Measurements from ENCODE around the gene F11. TPM values are rescaled to one million over a fixed set of nuclear protein-coding genes. Genes with fewer than 3 reads are reported as not detected.
"Not testable (repeated sequence)": the region's sequence is repeated elsewhere in the genome, so short reads cannot be mapped to it uniquely, and the experiment has no call there.

F11 gene
- total RNA-seq, 1 experiment from 2014 or later, result 1.6 TPM

DNA sequence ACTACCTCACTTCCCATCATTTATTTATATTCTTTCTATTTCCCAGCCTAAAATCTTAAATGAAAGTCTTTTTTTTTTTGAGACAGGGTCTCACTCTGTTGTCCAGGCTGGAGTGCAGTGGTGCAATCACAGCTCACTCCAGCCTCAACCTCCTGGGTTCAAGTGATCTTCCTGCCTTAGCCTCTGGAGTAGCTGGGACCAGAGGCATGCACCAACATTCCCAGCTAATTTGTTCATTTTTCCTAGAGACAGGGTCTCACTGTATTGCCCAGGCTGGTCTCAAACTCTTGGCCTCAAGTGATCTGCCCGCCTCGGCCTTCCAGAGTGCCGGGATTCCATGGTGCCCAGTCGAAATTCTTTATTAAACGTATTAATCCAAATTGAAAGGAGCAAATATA, 7.4 kb downstream of the F11 start:
- H3K4me1 Mint-ChIP-seq; CTCF ChIA-PET; ATAC-seq; DNase-seq (ENCODE audit: low spot score); H3K36me3 Mint-ChIP-seq; H3K27me3 Mint-ChIP-seq (ENCODE audit: low read depth); H3K4me3 Mint-ChIP-seq; H3K27ac Mint-ChIP-seq; H3K9me3 Mint-ChIP-seq: not testable (repeated sequence)
- peak; percentile 98 for TF ChIP-seq ZNF121 (CRISPR knock-in tag; IDR thresholded peaks at IDR 0.05)
- POLR2A ChIA-PET, result interaction anchor here (0.7 kb wide), 1 partner anchor 33 kb away, joined by 3 read pairs; no protein-coding TSS in a partner anchor

DNA sequence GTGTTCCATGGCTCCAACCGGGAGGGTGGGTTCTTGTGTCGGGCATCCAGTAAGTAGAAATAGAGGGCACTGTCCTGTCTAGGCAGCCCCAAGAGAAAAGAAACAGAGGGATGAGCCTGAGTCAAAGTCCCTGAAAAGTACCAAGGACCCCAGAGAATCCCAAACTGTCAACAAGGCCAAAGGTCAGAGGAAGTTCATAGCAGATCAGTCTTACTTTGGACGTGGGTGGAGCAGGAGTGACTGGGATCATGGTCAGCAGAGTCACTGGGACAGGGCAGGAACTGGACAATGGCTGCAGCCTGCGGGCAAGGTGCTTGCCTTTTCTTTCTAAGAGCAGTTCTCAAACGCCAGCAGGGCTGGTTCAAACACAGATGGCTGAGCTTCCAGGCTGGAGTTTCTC, 17.3 kb downstream of the F11 start:
- ATAC-seq (no peak), DNase-seq (ENCODE audit: low spot score) (no peak)
- H3K27ac Mint-ChIP-seq, result no peak overlapping the region
- no peaks in the 10 kb centered on the region for H3K9me3 Mint-ChIP-seq
- peaks cover 9% of the 10 kb centered on the region; the same call in 1 of the 2 replicates for H3K4me1 Mint-ChIP-seq
- ChIA-PET CTCF (interaction anchor here (0.5 kb wide), 1 partner anchor 218 kb away, joined by 4 read pairs; no protein-coding TSS in a partner anchor), POLR2A (no interaction called here)
- H3K27me3 Mint-ChIP-seq (ENCODE audit: low read depth), result no peaks in the 10 kb centered on the region
- TF ChIP-seq, protein P1, sequence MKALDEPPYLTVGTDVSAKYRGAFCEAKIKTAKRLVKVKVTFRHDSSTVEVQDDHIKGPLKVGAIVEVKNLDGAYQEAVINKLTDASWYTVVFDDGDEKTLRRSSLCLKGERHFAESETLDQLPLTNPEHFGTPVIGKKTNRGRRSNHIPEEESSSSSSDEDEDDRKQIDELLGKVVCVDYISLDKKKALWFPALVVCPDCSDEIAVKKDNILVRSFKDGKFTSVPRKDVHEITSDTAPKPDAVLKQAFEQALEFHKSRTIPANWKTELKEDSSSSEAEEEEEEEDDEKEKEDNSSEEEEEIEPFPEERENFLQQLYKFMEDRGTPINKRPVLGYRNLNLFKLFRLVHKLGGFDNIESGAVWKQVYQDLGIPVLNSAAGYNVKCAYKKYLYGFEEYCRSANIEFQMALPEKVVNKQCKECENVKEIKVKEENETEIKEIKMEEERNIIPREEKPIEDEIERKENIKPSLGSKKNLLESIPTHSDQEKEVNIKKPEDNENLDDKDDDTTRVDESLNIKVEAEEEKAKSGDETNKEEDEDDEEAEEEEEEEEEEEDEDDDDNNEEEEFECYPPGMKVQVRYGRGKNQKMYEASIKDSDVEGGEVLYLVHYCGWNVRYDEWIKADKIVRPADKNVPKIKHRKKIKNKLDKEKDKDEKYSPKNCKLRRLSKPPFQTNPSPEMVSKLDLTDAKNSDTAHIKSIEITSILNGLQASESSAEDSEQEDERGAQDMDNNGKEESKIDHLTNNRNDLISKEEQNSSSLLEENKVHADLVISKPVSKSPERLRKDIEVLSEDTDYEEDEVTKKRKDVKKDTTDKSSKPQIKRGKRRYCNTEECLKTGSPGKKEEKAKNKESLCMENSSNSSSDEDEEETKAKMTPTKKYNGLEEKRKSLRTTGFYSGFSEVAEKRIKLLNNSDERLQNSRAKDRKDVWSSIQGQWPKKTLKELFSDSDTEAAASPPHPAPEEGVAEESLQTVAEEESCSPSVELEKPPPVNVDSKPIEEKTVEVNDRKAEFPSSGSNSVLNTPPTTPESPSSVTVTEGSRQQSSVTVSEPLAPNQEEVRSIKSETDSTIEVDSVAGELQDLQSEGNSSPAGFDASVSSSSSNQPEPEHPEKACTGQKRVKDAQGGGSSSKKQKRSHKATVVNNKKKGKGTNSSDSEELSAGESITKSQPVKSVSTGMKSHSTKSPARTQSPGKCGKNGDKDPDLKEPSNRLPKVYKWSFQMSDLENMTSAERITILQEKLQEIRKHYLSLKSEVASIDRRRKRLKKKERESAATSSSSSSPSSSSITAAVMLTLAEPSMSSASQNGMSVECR (CRISPR knock-in tag; IDR thresholded peaks at IDR 0.05; ENCODE audit: borderline replicate concordance), result no peak
- TF ChIP-seq, protein P2, sequence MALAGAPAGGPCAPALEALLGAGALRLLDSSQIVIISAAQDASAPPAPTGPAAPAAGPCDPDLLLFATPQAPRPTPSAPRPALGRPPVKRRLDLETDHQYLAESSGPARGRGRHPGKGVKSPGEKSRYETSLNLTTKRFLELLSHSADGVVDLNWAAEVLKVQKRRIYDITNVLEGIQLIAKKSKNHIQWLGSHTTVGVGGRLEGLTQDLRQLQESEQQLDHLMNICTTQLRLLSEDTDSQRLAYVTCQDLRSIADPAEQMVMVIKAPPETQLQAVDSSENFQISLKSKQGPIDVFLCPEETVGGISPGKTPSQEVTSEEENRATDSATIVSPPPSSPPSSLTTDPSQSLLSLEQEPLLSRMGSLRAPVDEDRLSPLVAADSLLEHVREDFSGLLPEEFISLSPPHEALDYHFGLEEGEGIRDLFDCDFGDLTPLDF (CRISPR knock-in tag; IDR thresholded peaks at IDR 0.05), result no peak
- TF ChIP-seq SMAD3 (CRISPR knock-in tag; IDR thresholded peaks at IDR 0.05; ENCODE audit: borderline replicate concordance), result no peak
- TF ChIP-seq ZNF121 (CRISPR knock-in tag; IDR thresholded peaks at IDR 0.05), result no peak
- no peak for TF ChIP-seq ZNF396 (CRISPR knock-in tag; IDR thresholded peaks at IDR 0.05; ENCODE audit: borderline replicate concordance)
- TF ChIP-seq GABPB1 (CRISPR knock-in tag; IDR thresholded peaks at IDR 0.05), result no peak
- TF ChIP-seq, protein P3, sequence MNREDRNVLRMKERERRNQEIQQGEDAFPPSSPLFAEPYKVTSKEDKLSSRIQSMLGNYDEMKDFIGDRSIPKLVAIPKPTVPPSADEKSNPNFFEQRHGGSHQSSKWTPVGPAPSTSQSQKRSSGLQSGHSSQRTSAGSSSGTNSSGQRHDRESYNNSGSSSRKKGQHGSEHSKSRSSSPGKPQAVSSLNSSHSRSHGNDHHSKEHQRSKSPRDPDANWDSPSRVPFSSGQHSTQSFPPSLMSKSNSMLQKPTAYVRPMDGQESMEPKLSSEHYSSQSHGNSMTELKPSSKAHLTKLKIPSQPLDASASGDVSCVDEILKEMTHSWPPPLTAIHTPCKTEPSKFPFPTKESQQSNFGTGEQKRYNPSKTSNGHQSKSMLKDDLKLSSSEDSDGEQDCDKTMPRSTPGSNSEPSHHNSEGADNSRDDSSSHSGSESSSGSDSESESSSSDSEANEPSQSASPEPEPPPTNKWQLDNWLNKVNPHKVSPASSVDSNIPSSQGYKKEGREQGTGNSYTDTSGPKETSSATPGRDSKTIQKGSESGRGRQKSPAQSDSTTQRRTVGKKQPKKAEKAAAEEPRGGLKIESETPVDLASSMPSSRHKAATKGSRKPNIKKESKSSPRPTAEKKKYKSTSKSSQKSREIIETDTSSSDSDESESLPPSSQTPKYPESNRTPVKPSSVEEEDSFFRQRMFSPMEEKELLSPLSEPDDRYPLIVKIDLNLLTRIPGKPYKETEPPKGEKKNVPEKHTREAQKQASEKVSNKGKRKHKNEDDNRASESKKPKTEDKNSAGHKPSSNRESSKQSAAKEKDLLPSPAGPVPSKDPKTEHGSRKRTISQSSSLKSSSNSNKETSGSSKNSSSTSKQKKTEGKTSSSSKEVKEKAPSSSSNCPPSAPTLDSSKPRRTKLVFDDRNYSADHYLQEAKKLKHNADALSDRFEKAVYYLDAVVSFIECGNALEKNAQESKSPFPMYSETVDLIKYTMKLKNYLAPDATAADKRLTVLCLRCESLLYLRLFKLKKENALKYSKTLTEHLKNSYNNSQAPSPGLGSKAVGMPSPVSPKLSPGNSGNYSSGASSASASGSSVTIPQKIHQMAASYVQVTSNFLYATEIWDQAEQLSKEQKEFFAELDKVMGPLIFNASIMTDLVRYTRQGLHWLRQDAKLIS (CRISPR knock-in tag; IDR thresholded peaks at IDR 0.05; ENCODE audit: borderline replicate concordance), result no peak
- TF ChIP-seq, protein P4, sequence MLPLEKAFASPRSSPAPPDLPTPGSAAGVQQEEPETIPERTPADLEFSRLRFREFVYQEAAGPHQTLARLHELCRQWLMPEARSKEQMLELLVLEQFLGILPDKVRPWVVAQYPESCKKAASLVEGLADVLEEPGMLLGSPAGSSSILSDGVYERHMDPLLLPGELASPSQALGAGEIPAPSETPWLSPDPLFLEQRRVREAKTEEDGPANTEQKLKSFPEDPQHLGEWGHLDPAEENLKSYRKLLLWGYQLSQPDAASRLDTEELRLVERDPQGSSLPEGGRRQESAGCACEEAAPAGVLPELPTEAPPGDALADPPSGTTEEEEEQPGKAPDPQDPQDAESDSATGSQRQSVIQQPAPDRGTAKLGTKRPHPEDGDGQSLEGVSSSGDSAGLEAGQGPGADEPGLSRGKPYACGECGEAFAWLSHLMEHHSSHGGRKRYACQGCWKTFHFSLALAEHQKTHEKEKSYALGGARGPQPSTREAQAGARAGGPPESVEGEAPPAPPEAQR (CRISPR knock-in tag; IDR thresholded peaks at IDR 0.05), result no peak
- no peak for TF ChIP-seq ZNF671 (CRISPR knock-in tag; IDR thresholded peaks at IDR 0.05)
- TF ChIP-seq MYBL2 (CRISPR knock-in tag; IDR thresholded peaks at IDR 0.05), result no peak
- no peak overlapping the region for H3K4me3 Mint-ChIP-seq
- no peaks in the 10 kb centered on the region for H3K36me3 Mint-ChIP-seq

DNA sequence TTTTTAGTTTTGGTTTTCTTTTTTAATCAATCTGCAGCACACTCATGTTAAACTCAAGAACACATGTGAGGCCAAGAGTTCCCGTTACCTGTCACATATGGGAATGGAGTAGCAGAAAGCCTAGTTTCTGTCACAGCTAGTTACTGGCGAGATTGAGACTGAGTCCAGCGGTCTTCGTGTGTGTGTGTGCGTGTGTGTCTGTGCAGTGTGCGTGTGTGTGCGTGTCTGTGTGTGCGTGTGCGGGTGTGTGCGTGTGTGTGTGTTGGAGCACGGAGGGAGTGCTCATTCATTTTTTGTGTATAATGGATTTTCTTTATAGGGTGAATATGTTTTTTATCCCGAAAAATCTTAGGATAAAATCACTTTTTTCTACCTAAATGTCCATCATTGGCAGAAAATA, 19.2 kb downstream of the F11 start:
- no peak overlapping the region for H3K27ac Mint-ChIP-seq
- no peaks in the 10 kb centered on the region for H3K9me3 Mint-ChIP-seq
- no peak for DNase-seq (ENCODE audit: low spot score)
- no peak for ATAC-seq
- ChIA-PET CTCF (no interaction called here), POLR2A (no interaction called here)
- no peaks in the 10 kb centered on the region for H3K36me3 Mint-ChIP-seq
- peaks cover 6% of the 10 kb centered on the region; the same call in 1 of the 2 replicates for H3K4me1 Mint-ChIP-seq
- no peaks in the 10 kb centered on the region for H3K27me3 Mint-ChIP-seq (ENCODE audit: low read depth)
- no peak overlapping the region for H3K4me3 Mint-ChIP-seq
- TF ChIP-seq IRF2 (CRISPR knock-in tag; IDR thresholded peaks at IDR 0.05; ENCODE audit: borderline replicate concordance, low read depth), result no peak
- TF ChIP-seq ZNF232 (CRISPR knock-in tag; IDR thresholded peaks at IDR 0.05), result no peak
- TF ChIP-seq, protein P5, sequence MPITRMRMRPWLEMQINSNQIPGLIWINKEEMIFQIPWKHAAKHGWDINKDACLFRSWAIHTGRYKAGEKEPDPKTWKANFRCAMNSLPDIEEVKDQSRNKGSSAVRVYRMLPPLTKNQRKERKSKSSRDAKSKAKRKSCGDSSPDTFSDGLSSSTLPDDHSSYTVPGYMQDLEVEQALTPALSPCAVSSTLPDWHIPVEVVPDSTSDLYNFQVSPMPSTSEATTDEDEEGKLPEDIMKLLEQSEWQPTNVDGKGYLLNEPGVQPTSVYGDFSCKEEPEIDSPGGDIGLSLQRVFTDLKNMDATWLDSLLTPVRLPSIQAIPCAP (CRISPR knock-in tag; IDR thresholded peaks at IDR 0.05), result no peak
- TF ChIP-seq, protein P6, sequence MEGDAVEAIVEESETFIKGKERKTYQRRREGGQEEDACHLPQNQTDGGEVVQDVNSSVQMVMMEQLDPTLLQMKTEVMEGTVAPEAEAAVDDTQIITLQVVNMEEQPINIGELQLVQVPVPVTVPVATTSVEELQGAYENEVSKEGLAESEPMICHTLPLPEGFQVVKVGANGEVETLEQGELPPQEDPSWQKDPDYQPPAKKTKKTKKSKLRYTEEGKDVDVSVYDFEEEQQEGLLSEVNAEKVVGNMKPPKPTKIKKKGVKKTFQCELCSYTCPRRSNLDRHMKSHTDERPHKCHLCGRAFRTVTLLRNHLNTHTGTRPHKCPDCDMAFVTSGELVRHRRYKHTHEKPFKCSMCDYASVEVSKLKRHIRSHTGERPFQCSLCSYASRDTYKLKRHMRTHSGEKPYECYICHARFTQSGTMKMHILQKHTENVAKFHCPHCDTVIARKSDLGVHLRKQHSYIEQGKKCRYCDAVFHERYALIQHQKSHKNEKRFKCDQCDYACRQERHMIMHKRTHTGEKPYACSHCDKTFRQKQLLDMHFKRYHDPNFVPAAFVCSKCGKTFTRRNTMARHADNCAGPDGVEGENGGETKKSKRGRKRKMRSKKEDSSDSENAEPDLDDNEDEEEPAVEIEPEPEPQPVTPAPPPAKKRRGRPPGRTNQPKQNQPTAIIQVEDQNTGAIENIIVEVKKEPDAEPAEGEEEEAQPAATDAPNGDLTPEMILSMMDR (IDR thresholded peaks at IDR 0.05), result no peak
- no peak for TF ChIP-seq RORB (CRISPR knock-in tag; IDR thresholded peaks at IDR 0.05)
- TF ChIP-seq, protein P7, sequence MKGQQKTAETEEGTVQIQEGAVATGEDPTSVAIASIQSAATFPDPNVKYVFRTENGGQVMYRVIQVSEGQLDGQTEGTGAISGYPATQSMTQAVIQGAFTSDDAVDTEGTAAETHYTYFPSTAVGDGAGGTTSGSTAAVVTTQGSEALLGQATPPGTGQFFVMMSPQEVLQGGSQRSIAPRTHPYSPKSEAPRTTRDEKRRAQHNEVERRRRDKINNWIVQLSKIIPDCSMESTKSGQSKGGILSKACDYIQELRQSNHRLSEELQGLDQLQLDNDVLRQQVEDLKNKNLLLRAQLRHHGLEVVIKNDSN (CRISPR knock-in tag; IDR thresholded peaks at IDR 0.05), result no peak
- TF ChIP-seq ZNF263 (CRISPR knock-in tag; IDR thresholded peaks at IDR 0.05; ENCODE audit: low read depth), result no peak
- TF ChIP-seq ZNF219 (CRISPR knock-in tag; IDR thresholded peaks at IDR 0.05; ENCODE audit: borderline replicate concordance), result no peak

All from WTC11 (cell line).